Activated CD8-positive, alpha-beta memory T cell treated with anti-CD3 and anti-CD28 coated beads for 48 hours (primary cell): ENCODE results near the gene NAV2.

Experiments
- DNase-seq, 3 experiments: peaks; one replicate each; pipeline ENCODE4 v3.0.0-alpha.2; 2020; ENCODE audit warnings: low read depth in 2 of 3, low spot score in 2 of 3

The NAV2 gene

DNA sequence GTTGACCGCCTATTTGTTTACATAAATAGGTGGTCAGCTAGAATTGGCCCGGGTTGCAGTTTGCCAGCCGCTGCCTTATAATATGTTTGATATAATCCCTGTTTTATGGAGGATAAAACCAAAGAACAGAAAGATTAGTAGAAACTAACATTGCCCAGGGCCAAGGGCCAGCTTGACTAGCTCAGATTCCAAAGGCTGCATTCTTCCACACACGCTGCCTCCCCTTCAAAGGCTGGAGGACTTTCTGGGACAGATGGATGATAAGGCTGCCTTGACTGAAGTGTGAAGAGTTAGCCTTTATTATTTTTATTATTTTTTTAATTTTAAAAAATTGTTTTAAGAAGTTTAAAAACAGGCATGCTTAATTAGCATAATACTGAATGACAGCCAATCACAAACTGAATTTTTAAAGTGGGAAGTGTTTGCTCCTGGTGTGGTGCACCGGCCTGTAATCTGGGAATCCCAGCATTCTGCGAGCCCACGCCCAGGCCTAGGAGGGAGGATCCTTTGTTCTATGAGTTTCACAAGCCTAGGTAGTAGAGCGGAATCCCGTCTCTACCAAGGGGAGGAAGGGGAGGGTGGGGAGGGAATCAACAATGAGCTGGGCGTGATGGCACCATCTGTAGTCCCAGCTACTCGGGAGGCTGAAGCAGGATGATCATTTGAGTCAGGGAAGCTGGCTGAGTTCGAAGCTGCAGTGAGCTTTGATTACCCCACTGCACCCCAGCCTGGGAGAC lies 114.9 kb downstream of the NAV2 start:
- no peak for DNase-seq

DNA sequence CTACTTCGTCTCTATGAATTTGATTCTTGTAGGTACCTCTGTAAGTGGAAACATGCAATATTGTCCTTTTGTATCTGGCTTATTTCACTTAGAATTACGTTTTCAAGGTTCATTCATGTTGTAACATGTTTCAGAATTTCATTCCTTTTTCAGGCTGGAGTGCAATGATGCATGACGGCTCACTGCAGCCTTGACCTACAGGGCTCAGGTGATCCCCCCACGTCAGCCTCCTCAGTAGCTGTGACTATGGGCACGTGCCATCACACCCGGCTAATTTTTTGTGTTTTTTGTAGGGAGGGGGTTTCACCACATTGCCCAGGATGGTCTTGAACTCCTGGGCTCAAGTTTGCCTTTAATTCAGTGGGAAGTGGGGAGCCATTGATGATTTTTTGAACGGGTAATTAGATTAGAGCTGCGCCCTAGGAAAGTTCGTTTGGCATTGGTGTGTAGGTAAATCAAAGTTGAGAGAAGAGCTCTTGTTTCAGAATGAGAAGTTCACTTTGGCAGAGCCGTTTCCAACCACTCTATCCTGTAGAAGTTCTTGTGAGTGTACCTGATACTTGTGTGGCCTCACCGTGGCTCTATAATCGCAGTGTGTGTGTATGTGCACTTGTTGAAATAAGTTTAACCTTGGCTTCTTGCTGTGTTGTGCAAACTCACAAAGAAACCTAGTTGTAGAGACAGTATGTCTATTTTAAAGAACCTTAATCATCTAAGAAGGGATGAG lies 115.9 kb downstream of the NAV2 start:
- DNase-seq = no peak

DNA sequence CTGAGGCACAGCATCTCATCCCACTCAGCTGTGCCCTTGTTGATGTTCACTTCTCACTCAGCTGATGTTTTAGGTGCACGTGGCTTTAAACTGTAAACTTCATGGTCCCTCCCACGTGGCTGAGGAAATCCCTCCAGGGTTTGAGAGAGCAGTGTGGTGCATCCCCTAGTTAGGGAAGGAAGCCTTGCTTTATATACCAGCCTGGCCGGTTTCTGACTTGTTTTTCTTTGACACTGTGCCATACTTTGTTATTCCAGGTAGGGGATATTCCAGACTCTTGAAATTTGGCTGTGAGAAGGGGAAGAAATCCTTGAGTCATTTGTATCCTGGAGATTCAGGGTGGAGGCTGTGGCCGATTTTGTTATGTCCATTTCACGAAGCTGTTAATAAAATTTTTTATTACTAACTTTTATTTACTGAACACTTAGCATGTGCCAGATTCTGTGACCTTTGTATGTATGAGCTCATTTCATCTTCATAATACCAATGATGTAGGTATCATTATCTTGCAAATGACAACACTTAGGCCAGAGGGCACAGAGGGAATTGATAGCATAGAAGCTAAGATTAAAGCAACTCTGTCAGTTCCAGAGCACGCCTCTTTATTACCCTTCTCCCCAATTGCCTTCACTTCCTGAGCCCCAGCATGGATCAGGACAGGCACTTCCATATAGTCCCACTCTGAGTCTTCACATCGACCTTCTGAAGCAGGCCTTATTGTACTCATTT lies 116.6 kb downstream of the NAV2 start:
- DNase-seq = no peak

DNA sequence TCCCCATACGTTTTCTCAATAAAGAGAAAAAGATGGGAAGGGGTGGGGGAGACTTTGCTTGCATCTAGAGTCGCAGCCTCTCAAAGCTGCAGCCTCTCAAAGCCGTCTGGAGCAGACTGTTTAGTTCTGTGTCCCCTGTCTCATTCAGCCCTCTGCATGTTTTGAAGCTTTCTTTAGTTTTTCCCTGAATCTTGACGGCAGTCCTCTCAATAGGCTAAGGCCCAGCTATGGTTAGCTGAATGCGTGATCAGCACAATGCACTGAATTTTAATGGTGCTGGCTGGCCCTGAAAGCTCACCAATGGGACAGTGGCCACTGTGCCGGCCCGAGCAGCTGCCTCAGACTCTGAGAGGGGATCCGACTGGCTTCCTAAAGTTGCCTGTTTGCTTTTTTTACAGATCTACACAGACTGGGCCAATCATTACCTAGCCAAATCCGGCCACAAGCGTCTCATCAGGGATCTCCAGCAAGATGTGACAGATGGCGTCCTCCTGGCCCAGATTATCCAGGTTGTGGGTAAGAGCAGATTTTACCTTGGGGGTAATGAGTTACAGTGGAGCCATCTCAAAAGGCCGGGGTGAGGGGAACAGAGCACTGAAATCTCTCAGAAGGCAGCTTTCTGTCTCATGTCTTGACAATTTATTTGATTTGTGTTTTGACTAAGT lies 119.6 kb downstream of the NAV2 start:
- no peak for DNase-seq

DNA sequence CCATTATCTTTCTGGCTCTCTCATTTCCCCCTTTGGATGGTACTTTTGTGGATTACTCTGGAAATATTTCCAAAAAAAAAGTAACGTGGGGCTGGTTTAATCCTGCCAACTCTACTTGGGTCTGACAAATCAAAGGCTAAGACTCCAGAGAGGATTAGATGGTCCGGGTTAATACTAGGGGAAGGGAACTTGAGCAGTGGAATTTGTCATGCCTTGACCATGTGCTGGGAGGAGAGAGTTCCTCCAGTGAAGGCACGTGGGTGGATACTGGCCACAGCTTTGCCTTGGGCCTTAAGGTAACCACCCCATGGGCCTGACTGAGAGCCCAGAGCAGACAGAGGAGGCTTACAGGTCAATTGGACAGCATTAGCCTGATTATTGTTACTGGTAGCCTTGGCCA lies 120.3 kb downstream of the NAV2 start:
- DNase-seq = no peak

DNA sequence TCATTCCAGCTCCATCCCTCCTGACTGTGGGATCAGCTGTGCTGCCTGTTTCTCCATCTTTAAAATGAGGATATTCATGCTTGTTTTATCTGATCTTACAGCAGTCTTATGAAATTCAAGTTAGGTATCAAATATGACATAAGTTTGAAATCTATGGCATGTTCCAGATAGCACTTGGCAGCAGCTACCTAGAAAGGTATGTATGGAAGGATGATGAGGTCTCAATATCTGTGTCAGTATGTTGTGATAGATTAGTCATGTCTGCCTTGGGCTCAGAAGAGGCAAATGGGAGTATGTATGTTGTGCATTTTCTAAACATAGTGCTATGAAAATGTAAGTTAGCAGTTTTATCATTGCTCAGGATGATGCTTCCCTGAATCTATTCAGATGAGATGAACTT lies 122.1 kb downstream of the NAV2 start:
- no peak for DNase-seq

DNA sequence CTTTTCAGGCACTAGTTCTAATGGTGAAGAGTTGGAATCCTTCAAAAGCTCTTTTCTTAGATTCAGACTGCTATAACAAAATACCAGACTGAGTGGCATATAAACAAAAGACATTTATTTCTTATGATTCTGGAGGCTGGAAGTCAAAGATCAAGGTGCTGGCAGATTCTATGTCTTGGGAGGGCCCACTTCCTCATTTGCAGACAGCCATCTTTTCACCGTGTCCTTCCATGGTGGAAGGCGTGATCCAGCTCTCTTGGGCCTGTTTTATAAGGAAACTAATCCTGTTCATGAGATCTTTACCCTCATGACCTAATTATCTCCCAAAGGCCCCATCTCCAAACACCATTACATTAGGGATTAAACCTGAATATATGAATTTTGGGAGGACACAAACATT lies 124.0 kb downstream of the NAV2 start:
- DNase-seq = no peak

DNA sequence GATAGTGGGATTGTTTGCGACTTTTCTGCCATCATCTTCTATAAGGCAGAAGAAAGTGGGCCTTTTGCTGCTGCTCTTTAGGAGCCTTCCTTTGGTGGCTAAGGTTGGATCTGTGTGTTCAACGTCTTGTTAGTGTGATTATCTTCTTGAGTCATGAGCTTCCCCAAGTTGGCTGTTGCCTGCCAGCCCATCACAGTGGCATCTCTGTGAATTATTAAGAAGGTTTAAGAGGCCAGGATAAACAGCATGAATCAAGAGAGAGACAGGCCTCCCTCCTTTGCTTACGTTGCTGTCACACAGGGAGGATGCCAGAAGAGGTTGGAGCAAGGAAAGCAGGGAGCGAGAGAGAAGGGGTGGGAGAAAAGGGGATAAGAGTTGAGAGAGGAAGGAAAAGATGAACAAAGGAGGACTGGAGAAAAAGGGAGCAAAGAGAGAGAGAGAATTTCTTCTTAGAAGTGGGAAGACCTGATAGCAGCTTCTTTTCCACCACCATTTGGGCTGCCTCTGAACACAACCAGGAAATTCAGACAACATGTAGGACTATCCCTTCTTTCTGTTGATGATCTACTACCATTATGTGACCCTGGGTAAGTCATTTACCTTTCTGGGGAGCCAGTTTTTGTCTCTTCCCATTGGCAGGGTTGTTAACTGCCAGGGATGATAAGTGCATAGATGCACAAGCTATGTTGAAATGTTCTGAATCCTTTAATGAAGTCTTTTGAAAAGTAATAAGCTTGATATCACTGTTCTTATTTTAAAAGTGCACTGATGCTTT lies 126.5 kb downstream of the NAV2 start:
- no peak for DNase-seq

DNA sequence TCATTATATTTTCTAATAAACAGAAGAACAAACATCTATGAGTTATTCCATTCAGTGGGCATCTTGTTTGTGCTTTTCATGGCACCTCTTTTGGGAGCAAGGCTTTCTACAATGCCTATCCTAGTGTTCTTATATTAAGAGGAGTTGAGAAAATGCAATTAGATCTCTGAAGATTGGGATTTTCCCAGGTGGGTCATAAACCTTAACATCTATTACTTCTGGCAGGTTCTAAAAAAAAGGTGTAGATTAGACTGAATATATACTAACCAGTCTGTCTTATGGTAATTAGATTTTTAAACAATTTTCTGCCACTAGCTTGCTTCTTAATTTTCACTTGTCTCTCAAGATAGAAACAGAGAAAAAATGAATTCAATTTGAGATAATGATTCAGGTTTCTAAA lies 128.3 kb downstream of the NAV2 start:
- no peak for DNase-seq

DNA sequence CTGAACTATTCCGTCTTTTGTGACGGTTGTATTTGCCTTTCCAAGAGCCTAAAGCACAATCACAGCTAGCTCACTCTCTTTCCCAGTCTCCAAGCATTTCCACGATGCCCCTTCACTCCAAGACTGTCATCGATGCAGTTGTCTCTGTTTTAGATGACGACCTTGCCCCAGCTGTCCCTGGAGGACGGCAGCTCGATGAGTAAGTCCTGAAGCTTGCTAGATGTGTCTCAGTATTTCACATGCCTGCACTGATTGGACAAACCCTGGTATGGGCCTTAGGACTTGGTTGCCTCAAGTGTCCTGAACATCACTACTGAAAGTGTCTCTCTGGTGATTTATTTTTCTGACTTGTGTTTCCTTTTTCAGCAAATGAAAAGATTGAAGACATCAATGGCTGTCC lies 129.9 kb downstream of the NAV2 start:
- no peak for DNase-seq

DNA sequence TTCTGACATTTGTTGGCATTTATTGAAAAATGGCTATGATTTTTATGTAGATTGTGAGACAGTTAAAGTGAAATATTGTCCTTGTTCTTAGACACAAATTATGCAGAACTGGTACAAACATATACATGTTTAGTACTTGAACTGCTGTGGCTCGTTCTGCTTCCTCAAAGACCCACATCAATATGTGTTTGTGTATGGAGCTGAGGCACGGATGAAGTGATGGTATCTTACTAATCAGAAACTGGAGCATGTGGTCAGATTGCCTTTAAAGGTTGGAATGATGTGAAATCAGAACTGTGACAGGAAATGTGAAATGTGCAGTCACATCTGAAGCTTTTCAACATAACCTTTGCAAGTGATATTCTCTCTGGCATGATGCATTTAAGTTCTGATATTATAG lies 130.4 kb downstream of the NAV2 start:
- DNase-seq = no peak

DNA sequence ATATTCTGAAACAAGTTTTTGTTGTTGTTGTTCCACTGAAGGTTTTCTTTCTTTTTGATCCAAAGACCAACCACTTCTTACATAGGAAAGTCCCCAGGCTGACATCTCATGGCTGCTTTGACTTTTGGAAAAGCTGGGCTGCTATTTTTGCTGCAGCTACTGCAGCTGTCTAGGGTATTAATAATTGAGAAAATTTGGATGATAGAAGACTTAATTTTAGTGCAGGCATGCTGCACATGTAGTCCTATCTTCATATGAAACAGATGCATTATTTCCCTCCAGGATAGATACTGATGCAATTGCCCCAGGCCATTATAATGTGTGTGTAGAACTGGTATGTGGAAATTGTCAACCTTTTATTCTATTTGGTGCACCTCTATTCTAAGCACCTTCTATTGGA lies 131.4 kb downstream of the NAV2 start:
- DNase-seq = no peak

DNA sequence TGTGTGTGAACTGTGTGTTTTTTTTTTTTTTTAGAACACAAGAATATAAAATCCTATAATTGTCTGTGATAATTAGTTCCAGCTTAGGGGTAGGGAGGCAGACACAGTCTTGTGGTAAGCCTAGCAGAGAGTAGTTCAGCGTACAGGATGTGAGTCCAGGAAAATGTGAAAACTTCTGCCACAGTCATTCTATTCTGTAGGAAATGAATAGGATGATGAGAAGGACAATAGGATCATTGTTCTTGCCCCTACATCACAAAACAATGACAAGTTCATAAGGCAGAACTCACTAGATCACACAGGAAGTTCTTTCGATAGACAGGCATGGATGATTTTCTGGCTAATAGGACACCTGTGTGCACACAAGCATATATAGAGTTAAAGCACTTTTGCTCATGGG lies 132.2 kb downstream of the NAV2 start:
- no peak for DNase-seq

DNA sequence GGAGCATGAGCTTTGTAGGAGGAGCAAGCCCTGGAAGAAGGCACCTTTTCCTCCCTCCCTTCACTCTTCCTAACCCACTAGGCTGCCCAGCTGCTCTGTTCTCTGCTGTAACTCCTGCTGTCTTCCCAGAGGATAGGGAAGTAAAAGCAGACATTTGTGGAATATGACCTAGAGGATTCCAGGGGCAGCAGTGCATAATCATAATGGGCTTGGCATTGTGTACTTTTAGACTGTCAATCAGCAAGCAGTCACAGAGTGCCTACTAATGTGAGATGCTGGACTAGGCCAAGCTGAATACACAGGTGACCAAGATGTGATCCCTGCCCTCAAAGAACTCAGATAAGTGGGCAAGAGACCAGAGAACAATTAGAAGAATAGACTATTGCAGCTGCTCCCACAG lies 133.0 kb downstream of the NAV2 start:
- DNase-seq = no peak

DNA sequence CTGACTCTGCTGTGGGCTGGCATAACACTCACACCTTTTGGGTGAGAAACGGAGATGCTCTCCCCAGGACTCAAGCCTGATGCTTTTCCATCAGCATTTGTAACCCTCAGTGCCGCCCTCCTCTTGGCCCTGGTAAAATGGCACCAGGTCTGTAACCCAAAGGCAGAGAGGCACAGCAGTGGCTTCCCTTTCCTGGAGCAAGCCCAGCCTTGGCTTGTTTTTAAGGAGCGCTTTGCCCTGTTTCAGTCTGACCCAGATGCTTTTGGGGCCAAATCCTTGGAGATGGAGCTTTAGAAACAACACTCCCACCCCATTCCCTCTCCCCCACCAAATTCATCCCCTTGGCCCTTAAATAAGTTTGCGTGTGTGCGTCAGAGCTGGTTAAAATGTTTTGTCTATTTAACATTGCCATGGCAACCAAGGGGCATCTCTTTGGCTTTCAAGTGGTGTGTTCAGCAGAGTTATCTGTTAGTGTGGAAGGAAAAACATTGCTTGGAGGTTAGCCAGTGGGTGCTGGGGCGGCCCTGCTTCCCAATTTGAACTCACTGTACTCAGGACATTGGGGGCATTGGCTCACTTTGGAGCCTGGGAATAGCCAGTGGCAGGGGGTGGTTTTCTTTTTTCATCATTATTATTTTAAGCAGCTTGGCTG lies 134.1 kb downstream of the NAV2 start:
- no peak for DNase-seq

DNA sequence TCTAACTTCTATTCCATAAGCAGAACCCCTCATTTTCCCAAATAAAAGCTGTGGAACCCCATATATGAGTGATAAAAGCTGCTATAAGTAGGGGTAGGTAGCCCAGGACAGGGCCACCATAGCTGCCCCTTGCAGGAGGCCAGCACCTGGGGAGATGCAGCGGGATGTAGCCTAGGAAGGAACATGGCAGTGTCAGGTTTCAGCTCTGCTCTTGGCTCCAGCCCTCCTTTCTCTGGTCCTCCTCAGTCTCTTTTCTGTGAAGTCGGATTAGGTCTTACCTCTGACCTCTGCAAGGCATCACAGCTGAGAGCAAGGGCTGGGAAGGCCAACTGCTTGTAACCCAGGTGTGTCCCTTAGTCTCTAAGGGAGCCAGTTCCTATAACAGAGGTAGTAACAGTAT lies 135.6 kb downstream of the NAV2 start:
- no peak for DNase-seq

DNA sequence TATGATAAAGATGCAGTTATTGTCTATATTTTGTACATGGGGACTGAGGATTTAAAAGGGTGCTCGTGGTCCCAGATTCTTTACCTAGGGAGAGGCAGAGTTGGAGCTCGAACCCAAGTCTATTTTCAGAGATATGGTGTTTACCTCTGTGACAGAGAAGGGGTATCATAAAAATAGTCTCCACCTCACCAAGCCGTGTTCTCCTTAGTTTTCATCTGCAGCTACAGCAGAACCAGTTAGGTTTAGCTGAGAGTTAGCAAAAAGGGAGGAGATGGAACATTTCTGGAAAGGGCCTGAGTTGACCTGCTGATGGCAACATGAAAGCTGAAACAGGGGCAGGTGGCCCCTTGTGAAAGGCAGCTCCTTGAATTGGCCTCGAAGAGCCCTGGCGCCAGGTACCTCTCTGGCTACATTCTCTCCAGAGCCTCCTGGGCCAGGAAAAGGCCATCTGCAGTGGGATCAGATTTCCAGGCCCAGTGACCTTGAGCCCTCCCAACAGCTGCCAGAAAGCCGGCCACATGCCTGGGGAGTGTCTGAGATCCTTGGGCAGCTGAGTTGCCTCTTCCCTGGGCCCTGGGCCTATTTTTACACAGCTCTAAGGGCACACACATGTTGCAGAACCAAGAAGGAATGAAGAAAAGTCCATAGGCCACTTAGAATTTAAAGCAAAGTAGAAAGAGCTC lies 136.6 kb downstream of the NAV2 start:
- DNase-seq = no peak

DNA sequence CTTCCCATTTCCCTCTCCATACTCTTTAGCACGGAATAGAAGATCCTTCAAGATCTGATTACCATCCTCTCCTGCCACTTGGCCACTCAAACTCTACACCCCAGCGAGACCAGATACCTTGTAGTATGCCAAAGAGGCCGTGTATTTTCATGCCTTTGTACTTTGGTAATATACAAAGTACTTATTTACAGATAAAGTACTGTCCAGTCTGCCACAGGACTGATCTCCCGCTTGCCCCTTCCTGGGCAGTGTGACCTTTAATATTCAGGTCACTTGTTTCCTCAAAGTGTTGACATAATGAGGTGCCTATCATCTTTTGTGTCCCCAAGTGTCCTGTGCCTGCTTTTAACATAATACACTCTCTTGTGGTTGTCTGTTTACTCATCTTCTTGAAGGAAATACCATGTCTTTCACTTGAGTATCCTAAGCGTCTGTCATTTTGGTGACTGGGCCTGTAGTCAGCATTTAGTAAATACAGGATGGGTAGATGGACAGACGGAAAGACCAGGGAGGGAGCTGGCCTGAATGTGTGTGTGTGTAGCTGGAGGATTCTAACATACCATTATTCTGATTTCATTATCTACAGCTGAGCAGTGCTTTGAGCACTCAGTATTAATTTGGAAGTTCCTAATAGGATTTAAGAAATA lies 137.4 kb downstream of the NAV2 start:
- no peak for DNase-seq

DNA sequence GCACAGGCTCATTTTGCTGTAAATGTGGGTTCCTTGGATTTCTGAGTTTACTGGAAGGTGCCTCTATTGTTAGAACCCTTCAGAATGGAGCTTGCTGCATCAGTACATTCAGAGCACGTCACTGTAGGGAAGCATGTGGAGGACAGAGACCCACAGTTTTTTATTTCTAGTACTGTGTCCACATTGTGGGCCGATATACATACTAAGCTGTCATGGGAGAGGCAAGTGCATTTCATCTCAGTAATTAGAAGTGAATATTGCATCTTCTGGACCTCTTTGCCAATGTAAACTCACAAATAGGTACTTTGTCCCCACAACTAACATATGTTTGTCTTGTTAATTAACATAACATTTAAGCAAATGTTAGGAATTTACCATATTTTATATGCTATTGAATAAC lies 139.7 kb downstream of the NAV2 start:
- DNase-seq = no peak
